IPS-18a (cell line): ENCODE results near the gene MYO1A.
"Not testable (repeated sequence)": the region's sequence is repeated elsewhere in the genome, so short reads cannot be mapped to it uniquely, and the experiment has no call there.

Source experiments
- H3K27ac ChIP-seq: one replicate; pipeline ENCODE4 v1.5.1; 2013; ENCODE audit warnings: low read length
- H3K27me3 ChIP-seq: one replicate; pipeline ENCODE4 v1.6.1; 2013; ENCODE audit warnings: mild to moderate bottlenecking, low read length; ENCODE audit not compliant: control insufficient read depth, insufficient read depth
- H3K36me3 ChIP-seq: one replicate; pipeline ENCODE4 v1.6.1; 2013; ENCODE audit warnings: low read depth, low read length; ENCODE audit not compliant: control insufficient read depth
- H3K4me1 ChIP-seq: one replicate; pipeline ENCODE4 v1.6.1; 2013; ENCODE audit warnings: low read depth, low read length; ENCODE audit not compliant: control insufficient read depth
- H3K4me3 ChIP-seq: one replicate; pipeline ENCODE4 v1.5.1; 2013; ENCODE audit warnings: low read length
- H3K9ac ChIP-seq: one replicate; pipeline ENCODE4 v1.6.1; 2013; ENCODE audit warnings: mild to moderate bottlenecking, low read length, moderate library complexity
- H3K9me3 ChIP-seq: one replicate; pipeline ENCODE4 v1.6.1; 2013; ENCODE audit warnings: low read depth, low read length; ENCODE audit not compliant: control insufficient read depth

Gene MYO1A

GRCh38 chr12:56987011-56987410 is 62.9 kb downstream of the MYO1A start:
- peaks cover 8% of the 10 kb centered on the region for H3K4me1 ChIP-seq
- no peaks in the 10 kb centered on the region for H3K36me3 ChIP-seq
- no peaks in the 10 kb centered on the region for H3K9me3 ChIP-seq
- no peaks in the 10 kb centered on the region for H3K27me3 ChIP-seq
- no peak overlapping the region for H3K9ac ChIP-seq
- no peak overlapping the region for H3K4me3 ChIP-seq
- no peak overlapping the region for H3K27ac ChIP-seq

- H3K27me3 ChIP-seq, H3K4me3 ChIP-seq, H3K27ac ChIP-seq, H3K9me3 ChIP-seq, H3K9ac ChIP-seq, H3K36me3 ChIP-seq, H3K4me1 ChIP-seq: not testable (repeated sequence)
These were observed 64.2 kb downstream of the MYO1A start for GRCh38 chr12:56985714-56986113.

DNA sequence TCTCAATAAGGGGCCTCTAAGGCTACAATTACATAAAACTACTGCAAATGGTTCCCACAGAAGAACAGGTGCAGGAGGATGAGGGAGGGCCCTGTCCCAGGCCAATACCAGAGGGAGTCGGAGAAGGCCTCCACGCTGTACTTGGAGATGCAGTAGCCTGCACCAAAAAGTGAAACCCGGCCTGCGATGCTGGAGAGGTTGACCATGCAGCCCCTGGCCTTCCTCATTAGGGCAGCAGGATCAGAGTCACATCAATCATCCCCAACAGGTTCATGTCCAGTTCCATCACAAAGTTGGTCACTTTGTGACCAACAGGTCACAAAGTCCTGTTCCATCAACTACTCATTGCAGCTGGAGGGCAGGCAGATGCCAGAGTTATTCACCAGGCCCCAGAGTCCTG is 66.5 kb downstream of the MYO1A start:
- Histone ChIP-seq H3K4me1 (peaks cover 8% of the 10 kb centered on the region), H3K4me3 (no peak overlapping the region), H3K27ac (no peak overlapping the region), H3K36me3 (no peaks in the 10 kb centered on the region), H3K9ac (no peak overlapping the region), H3K9me3 (no peaks in the 10 kb centered on the region), H3K27me3 (no peaks in the 10 kb centered on the region)

- H3K4me3 ChIP-seq, H3K27me3 ChIP-seq, H3K9me3 ChIP-seq, H3K9ac ChIP-seq, H3K4me1 ChIP-seq, H3K27ac ChIP-seq, H3K36me3 ChIP-seq: not testable (repeated sequence)
These were observed 67.2 kb downstream of the MYO1A start for GRCh38 chr12:56982578-56983236.

GRCh38 chr12:56980941-56981530 is 68.9 kb downstream of the MYO1A start:
- Histone ChIP-seq H3K9me3 (no peaks in the 10 kb centered on the region), H3K27ac (no peak overlapping the region), H3K4me1 (no peaks in the 10 kb centered on the region), H3K27me3 (no peaks in the 10 kb centered on the region), H3K36me3 (no peaks in the 10 kb centered on the region), H3K9ac (no peak overlapping the region), H3K4me3 (no peak overlapping the region)

- H3K9ac ChIP-seq, result no peak overlapping the region
- no peak overlapping the region for H3K4me3 ChIP-seq
- H3K27ac ChIP-seq, result no peak overlapping the region
- no peaks in the 10 kb centered on the region for H3K9me3 ChIP-seq
- H3K36me3 ChIP-seq, result no peaks in the 10 kb centered on the region
- no peaks in the 10 kb centered on the region for H3K27me3 ChIP-seq
- H3K4me1 ChIP-seq, result no peaks in the 10 kb centered on the region
These were observed 69.7 kb downstream of the MYO1A start for GRCh38 chr12:56980268-56980667.

GRCh38 chr12:56979628-56980027 is 70.3 kb downstream of the MYO1A start:
- Histone ChIP-seq H3K4me1 (no peaks in the 10 kb centered on the region), H3K27me3 (no peaks in the 10 kb centered on the region), H3K4me3 (no peak overlapping the region), H3K9ac (no peak overlapping the region), H3K9me3 (no peaks in the 10 kb centered on the region), H3K27ac (no peak overlapping the region), H3K36me3 (no peaks in the 10 kb centered on the region)
